ENCODE results near the gene YAP1. TPM values are rescaled to one million over a fixed set of nuclear protein-coding genes. Genes with fewer than 3 reads are reported as not detected.
A peak's percentile ranks its signal among the peaks of the same experiment; 100 is the strongest.

The YAP1 gene
- total and polyA plus RNA-seq, 2 experiments from 2014 or later, result 11.9 to 136 TPM

- Histone ChIP-seq H3K9ac (no peak overlapping the region), H3K4me1 (ENCODE audit: insufficient read depth) (no peaks in the 10 kb centered on the region; the same call in 1 of the 2 replicates), H3F3A (ENCODE audit: insufficient read depth) (no peaks in the 10 kb centered on the region), H3K4me2 (ENCODE audit: unreplicated experiment) (no peak overlapping the region), H3K4me3 (no peak overlapping the region), H3K36me3 (ENCODE audit: low read depth) (no peaks in the 10 kb centered on the region), H3K27me3 (replicated peaks; ENCODE audit: insufficient read depth) (no peaks in the 10 kb centered on the region), H4K20me1 (ENCODE audit: insufficient read depth) (no peaks in the 10 kb centered on the region), H3K9me2 (ENCODE audit: insufficient read depth) (no peaks in the 10 kb centered on the region), H3K9me3 (ENCODE audit: low read depth) (no peaks in the 10 kb centered on the region), H2AFZ (peak overlapping the region; percentile 5; the same call in 1 of the 2 replicates), H3K79me2 (ENCODE audit: insufficient read depth) (no peaks in the 10 kb centered on the region), H3K27ac (no peak overlapping the region)
- in situ Hi-C loops (cut with MboI), result no loop called here
- TF ChIP-seq EZH2phosphoT487 (IDR thresholded peaks at IDR 0.05; ENCODE audit: insufficient read depth, low read depth) (no peak), EZH2 (IDR thresholded peaks at IDR 0.05; ENCODE audit: insufficient read depth, poor library complexity, severe bottlenecking) (no peak)
- DNase-seq, result peak; percentile 33
- WGBS, 2 experiments (ENCODE audit: low coverage in 1 of 2, low lambda C conversion rate in 2 of 2, missing lambda C conversion rate in 2 of 2), result 11 to 12% methylated on average over 7 of the region's 7 CpGs
These were observed 28.9 kb upstream of the YAP1 start for GRCh38 chr11:102081313-102081712.

GRCh38 chr11:102085864-102086551, 24.2 kb upstream of the YAP1 start:
- no peak overlapping the region for H3K4me2 ChIP-seq (ENCODE audit: unreplicated experiment)
- no peak overlapping the region for H3K4me3 ChIP-seq
- no peaks in the 10 kb centered on the region; the same call in 1 of the 2 replicates for H3K4me1 ChIP-seq (ENCODE audit: insufficient read depth)
- H3F3A ChIP-seq (ENCODE audit: insufficient read depth), result no peaks in the 10 kb centered on the region
- no peaks in the 10 kb centered on the region for H3K27me3 ChIP-seq (replicated peaks; ENCODE audit: insufficient read depth)
- H2AFZ ChIP-seq, result no peak overlapping the region
- no peak for DNase-seq
- 90 to 92% methylated on average over 7 of the region's 7 CpGs for WGBS, 2 experiments (ENCODE audit: low coverage in 1 of 2, low lambda C conversion rate in 2 of 2, missing lambda C conversion rate in 2 of 2)
- H3K79me2 ChIP-seq (ENCODE audit: insufficient read depth), result no peaks in the 10 kb centered on the region
- H3K36me3 ChIP-seq (ENCODE audit: low read depth), result no peaks in the 10 kb centered on the region
- in situ Hi-C loops (cut with MboI), result no loop called here
- no peaks in the 10 kb centered on the region for H4K20me1 ChIP-seq (ENCODE audit: insufficient read depth)
- no peak overlapping the region for H3K9ac ChIP-seq
- H3K9me3 ChIP-seq (ENCODE audit: low read depth), result no peaks in the 10 kb centered on the region
- TF ChIP-seq EZH2phosphoT487 (IDR thresholded peaks at IDR 0.05; ENCODE audit: insufficient read depth, low read depth), result no peak
- no peak for TF ChIP-seq EZH2 (IDR thresholded peaks at IDR 0.05; ENCODE audit: insufficient read depth, poor library complexity, severe bottlenecking)
- no peak overlapping the region for H3K27ac ChIP-seq
- no peaks in the 10 kb centered on the region for H3K9me2 ChIP-seq (ENCODE audit: insufficient read depth)

- H3K9ac ChIP-seq, result no peak overlapping the region
- in situ Hi-C loops (cut with MboI), result no loop called here
- H3K9me2 ChIP-seq (ENCODE audit: insufficient read depth), result no peaks in the 10 kb centered on the region
- no peaks in the 10 kb centered on the region for H3K4me1 ChIP-seq (ENCODE audit: insufficient read depth)
- no peak overlapping the region for H3K4me2 ChIP-seq (ENCODE audit: unreplicated experiment)
- H2AFZ ChIP-seq, result no peak overlapping the region
- no peaks in the 10 kb centered on the region for H3F3A ChIP-seq (ENCODE audit: insufficient read depth)
- H3K4me3 ChIP-seq, result no peak overlapping the region
- no peaks in the 10 kb centered on the region for H4K20me1 ChIP-seq (ENCODE audit: insufficient read depth)
- no peaks in the 10 kb centered on the region for H3K36me3 ChIP-seq (ENCODE audit: low read depth)
- no peaks in the 10 kb centered on the region for H3K79me2 ChIP-seq (ENCODE audit: insufficient read depth)
- no peak overlapping the region for H3K27ac ChIP-seq
- no peak for DNase-seq
- WGBS, 2 experiments (ENCODE audit: low coverage in 1 of 2, low lambda C conversion rate in 2 of 2, missing lambda C conversion rate in 2 of 2), result 97 to 100% methylated on average over 1 of the region's 1 CpG
- H3K9me3 ChIP-seq (ENCODE audit: low read depth), result no peaks in the 10 kb centered on the region
- TF ChIP-seq EZH2phosphoT487 (IDR thresholded peaks at IDR 0.05; ENCODE audit: insufficient read depth, low read depth) (no peak), EZH2 (IDR thresholded peaks at IDR 0.05; ENCODE audit: insufficient read depth, poor library complexity, severe bottlenecking) (no peak)
- H3K27me3 ChIP-seq (replicated peaks; ENCODE audit: insufficient read depth), result no peaks in the 10 kb centered on the region
These were observed 13.1 kb upstream of the YAP1 start for GRCh38 chr11:102097186-102097585.

- Histone ChIP-seq H4K20me1 (ENCODE audit: insufficient read depth) (no peaks in the 10 kb centered on the region), H3K9me2 (ENCODE audit: insufficient read depth) (no peaks in the 10 kb centered on the region), H3F3A (ENCODE audit: insufficient read depth) (no peaks in the 10 kb centered on the region), H3K9ac (no peak overlapping the region), H3K36me3 (ENCODE audit: low read depth) (no peaks in the 10 kb centered on the region), H3K4me1 (ENCODE audit: insufficient read depth) (no peaks in the 10 kb centered on the region), H2AFZ (no peak overlapping the region), H3K4me3 (no peak overlapping the region), H3K79me2 (ENCODE audit: insufficient read depth) (no peaks in the 10 kb centered on the region), H3K4me2 (ENCODE audit: unreplicated experiment) (no peak overlapping the region), H3K9me3 (ENCODE audit: low read depth) (no peaks in the 10 kb centered on the region), H3K27me3 (replicated peaks; ENCODE audit: insufficient read depth) (no peaks in the 10 kb centered on the region), H3K27ac (no peak overlapping the region)
- no peak for DNase-seq
- in situ Hi-C loops (cut with MboI), result no loop called here
- no peak for TF ChIP-seq EZH2phosphoT487 (IDR thresholded peaks at IDR 0.05; ENCODE audit: insufficient read depth, low read depth)
- TF ChIP-seq EZH2 (IDR thresholded peaks at IDR 0.05; ENCODE audit: insufficient read depth, poor library complexity, severe bottlenecking), result no peak
- 90 to 100% methylated on average over 2 of the region's 2 CpGs for WGBS, 2 experiments (ENCODE audit: low coverage in 1 of 2, low lambda C conversion rate in 2 of 2, missing lambda C conversion rate in 2 of 2)
These were observed 10.5 kb upstream of the YAP1 start for GRCh38 chr11:102099755-102100154.
